ENCODE data around the gene LRTM2. TPM values are rescaled to one million over a fixed set of nuclear protein-coding genes. Genes with fewer than 3 reads are reported as not detected.

Gene LRTM2
- total RNA-seq, 1 experiment from 2014 or later, result not detected

- CTCF ChIA-PET, result no interaction called here
- DNase-seq (no peak), ATAC-seq (no peak)
- no peaks in the 10 kb centered on the region for H3K79me2 ChIP-seq (ENCODE audit: low read length)
- H3K9me3 ChIP-seq (ENCODE audit: low read length), result no peaks in the 10 kb centered on the region
- no peak overlapping the region for H3K4me2 ChIP-seq (ENCODE audit: low read length)
- H3K4me3 ChIP-seq (ENCODE audit: low read length), result no peak overlapping the region
- H3K9me2 ChIP-seq (replicated peaks; ENCODE audit: low read length), result no peaks in the 10 kb centered on the region
- no peaks in the 10 kb centered on the region for H4K20me1 ChIP-seq (ENCODE audit: low read length)
- POLR2A ChIA-PET (ENCODE audit: unreplicated experiment), result no interaction called here
- BruUV-seq (replicated peaks), result no TSS peak
- H3K4me1 ChIP-seq (ENCODE audit: insufficient read depth, low read length), result peaks cover 2% of the 10 kb centered on the region; the same call in 1 of the 2 replicates
- no peak overlapping the region for H2AFZ ChIP-seq (ENCODE audit: low read length)
- intact Hi-C loops (cut with micrococcal nuclease), result no loop called here
- TF ChIP-seq EZH2 (IDR thresholded peaks at IDR 0.05; ENCODE audit: low read length, unreplicated experiment) (no peak), CTCF (conservative IDR thresholded peaks at IDR 0.05; ENCODE audit: low read depth, low read length) (no peak), EZH2phosphoT487 (IDR thresholded peaks at IDR 0.05; ENCODE audit: borderline replicate concordance, low read length) (no peak)
- H3K36me3 ChIP-seq (ENCODE audit: low read depth, low read length), result no peaks in the 10 kb centered on the region
- no peaks in the 10 kb centered on the region for H3F3A ChIP-seq (ENCODE audit: low read length, unreplicated experiment)
- H3K27ac ChIP-seq (ENCODE audit: low read length), result no peak overlapping the region
- no peak overlapping the region for H3K9ac ChIP-seq (ENCODE audit: low read length)
- H3K27me3 ChIP-seq (ENCODE audit: low read length), result peaks cover 39% of the 10 kb centered on the region
Measured at GRCh38 chr12:1826401-1826800, 6.0 kb downstream of the LRTM2 start.

- CTCF ChIA-PET, result no interaction called here
- no peak overlapping the region for H3K9ac ChIP-seq (ENCODE audit: low read length)
Measured at GRCh38 chr12:1826867-1827705, 6.7 kb downstream of the LRTM2 start.

More at GRCh38 chr12:1826867-1827705, 6.7 kb downstream of the LRTM2 start:
- Histone ChIP-seq H3K4me1 (ENCODE audit: insufficient read depth, low read length) (peaks cover 2% of the 10 kb centered on the region; the same call in 1 of the 2 replicates), H3K79me2 (ENCODE audit: low read length) (no peaks in the 10 kb centered on the region), H3K4me3 (ENCODE audit: low read length) (no peak overlapping the region), H3K36me3 (ENCODE audit: low read depth, low read length) (no peaks in the 10 kb centered on the region), H3K27me3 (ENCODE audit: low read length) (peaks cover 36% of the 10 kb centered on the region), H3K9me2 (replicated peaks; ENCODE audit: low read length) (no peaks in the 10 kb centered on the region), H3K9me3 (ENCODE audit: low read length) (no peaks in the 10 kb centered on the region), H3K4me2 (ENCODE audit: low read length) (no peak overlapping the region), H4K20me1 (ENCODE audit: low read length) (no peaks in the 10 kb centered on the region), H3K27ac (ENCODE audit: low read length) (no peak overlapping the region), H3F3A (ENCODE audit: low read length, unreplicated experiment) (no peaks in the 10 kb centered on the region), H2AFZ (ENCODE audit: low read length) (no peak overlapping the region)
- TF ChIP-seq EZH2 (IDR thresholded peaks at IDR 0.05; ENCODE audit: low read length, unreplicated experiment) (no peak), EZH2phosphoT487 (IDR thresholded peaks at IDR 0.05; ENCODE audit: borderline replicate concordance, low read length) (no peak), CTCF (conservative IDR thresholded peaks at IDR 0.05; ENCODE audit: low read depth, low read length) (no peak)
- intact Hi-C loops (cut with micrococcal nuclease), result no loop called here
- no peak for ATAC-seq
- DNase-seq, result no peak
- no TSS peak for BruUV-seq (replicated peaks)
- POLR2A ChIA-PET (ENCODE audit: unreplicated experiment), result no interaction called here

Data from PC-3 (cell line).